H1 (cell line): Measurements from ENCODE around the gene DAND5. TPM values are rescaled to one million over a fixed set of nuclear protein-coding genes. Genes with fewer than 3 reads are reported as not detected.

Source experiments
- polyA plus RNA-seq, 7 experiments: library from polyadenylated mRNA; depleted of rRNA in 3 of 7; stranded (reverse) in 5 of 7; unstranded in 2 of 7; fragments of >200 nt in 5 of 7; fragments of 200-250 nt in 2 of 7; gene quantifications; 1 replicate in 5 of 7; 2 replicates in 1 of 7; 4 replicates in 1 of 7; pipeline versions ENCODE4 v1.2.1 to v1.2.3, GENCODE V29; 2011 to 2013; ENCODE audit warnings: missing spikeins in 2 of 7, mixed read lengths in 2 of 7
- total RNA-seq: library from RNA; stranded (reverse); fragmentation: NEBNext Ultra II Directional; extraction: Animal tissue kit (Norgen Biotek cat#: 25700); gene quantifications from 2 replicates; pipeline ENCODE4 v1.2.1, GENCODE V29; 2021
- TF ChIP-seq, protein P1 (sequence below): fragments of 300-600 bp; sonication (generic); IDR thresholded peaks from 2 replicates; pipeline ENCODE4 v1.7.1; 2012; ENCODE audit warnings: low read length, moderate library complexity, mild to moderate bottlenecking, inconsistent platforms; ENCODE audit not compliant: insufficient replicate concordance

DAND5 gene
- total and polyA plus RNA-seq, 2 of the 8 experiments (the other 6 are each of a cell fraction or from before 2014, with no cell fraction given) = 0.14 to 0.17 TPM

GRCh38 chr19:12948612-12949362 lies 20.6 kb upstream of the DAND5 start (continued):
- TF ChIP-seq, protein P1, sequence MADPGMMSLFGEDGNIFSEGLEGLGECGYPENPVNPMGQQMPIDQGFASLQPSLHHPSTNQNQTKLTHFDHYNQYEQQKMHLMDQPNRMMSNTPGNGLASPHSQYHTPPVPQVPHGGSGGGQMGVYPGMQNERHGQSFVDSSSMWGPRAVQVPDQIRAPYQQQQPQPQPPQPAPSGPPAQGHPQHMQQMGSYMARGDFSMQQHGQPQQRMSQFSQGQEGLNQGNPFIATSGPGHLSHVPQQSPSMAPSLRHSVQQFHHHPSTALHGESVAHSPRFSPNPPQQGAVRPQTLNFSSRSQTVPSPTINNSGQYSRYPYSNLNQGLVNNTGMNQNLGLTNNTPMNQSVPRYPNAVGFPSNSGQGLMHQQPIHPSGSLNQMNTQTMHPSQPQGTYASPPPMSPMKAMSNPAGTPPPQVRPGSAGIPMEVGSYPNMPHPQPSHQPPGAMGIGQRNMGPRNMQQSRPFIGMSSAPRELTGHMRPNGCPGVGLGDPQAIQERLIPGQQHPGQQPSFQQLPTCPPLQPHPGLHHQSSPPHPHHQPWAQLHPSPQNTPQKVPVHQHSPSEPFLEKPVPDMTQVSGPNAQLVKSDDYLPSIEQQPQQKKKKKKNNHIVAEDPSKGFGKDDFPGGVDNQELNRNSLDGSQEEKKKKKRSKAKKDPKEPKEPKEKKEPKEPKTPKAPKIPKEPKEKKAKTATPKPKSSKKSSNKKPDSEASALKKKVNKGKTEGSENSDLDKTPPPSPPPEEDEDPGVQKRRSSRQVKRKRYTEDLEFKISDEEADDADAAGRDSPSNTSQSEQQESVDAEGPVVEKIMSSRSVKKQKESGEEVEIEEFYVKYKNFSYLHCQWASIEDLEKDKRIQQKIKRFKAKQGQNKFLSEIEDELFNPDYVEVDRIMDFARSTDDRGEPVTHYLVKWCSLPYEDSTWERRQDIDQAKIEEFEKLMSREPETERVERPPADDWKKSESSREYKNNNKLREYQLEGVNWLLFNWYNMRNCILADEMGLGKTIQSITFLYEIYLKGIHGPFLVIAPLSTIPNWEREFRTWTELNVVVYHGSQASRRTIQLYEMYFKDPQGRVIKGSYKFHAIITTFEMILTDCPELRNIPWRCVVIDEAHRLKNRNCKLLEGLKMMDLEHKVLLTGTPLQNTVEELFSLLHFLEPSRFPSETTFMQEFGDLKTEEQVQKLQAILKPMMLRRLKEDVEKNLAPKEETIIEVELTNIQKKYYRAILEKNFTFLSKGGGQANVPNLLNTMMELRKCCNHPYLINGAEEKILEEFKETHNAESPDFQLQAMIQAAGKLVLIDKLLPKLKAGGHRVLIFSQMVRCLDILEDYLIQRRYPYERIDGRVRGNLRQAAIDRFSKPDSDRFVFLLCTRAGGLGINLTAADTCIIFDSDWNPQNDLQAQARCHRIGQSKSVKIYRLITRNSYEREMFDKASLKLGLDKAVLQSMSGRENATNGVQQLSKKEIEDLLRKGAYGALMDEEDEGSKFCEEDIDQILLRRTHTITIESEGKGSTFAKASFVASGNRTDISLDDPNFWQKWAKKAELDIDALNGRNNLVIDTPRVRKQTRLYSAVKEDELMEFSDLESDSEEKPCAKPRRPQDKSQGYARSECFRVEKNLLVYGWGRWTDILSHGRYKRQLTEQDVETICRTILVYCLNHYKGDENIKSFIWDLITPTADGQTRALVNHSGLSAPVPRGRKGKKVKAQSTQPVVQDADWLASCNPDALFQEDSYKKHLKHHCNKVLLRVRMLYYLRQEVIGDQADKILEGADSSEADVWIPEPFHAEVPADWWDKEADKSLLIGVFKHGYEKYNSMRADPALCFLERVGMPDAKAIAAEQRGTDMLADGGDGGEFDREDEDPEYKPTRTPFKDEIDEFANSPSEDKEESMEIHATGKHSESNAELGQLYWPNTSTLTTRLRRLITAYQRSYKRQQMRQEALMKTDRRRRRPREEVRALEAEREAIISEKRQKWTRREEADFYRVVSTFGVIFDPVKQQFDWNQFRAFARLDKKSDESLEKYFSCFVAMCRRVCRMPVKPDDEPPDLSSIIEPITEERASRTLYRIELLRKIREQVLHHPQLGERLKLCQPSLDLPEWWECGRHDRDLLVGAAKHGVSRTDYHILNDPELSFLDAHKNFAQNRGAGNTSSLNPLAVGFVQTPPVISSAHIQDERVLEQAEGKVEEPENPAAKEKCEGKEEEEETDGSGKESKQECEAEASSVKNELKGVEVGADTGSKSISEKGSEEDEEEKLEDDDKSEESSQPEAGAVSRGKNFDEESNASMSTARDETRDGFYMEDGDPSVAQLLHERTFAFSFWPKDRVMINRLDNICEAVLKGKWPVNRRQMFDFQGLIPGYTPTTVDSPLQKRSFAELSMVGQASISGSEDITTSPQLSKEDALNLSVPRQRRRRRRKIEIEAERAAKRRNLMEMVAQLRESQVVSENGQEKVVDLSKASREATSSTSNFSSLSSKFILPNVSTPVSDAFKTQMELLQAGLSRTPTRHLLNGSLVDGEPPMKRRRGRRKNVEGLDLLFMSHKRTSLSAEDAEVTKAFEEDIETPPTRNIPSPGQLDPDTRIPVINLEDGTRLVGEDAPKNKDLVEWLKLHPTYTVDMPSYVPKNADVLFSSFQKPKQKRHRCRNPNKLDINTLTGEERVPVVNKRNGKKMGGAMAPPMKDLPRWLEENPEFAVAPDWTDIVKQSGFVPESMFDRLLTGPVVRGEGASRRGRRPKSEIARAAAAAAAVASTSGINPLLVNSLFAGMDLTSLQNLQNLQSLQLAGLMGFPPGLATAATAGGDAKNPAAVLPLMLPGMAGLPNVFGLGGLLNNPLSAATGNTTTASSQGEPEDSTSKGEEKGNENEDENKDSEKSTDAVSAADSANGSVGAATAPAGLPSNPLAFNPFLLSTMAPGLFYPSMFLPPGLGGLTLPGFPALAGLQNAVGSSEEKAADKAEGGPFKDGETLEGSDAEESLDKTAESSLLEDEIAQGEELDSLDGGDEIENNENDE = no peak
